Tibial artery (tissue), 4 donors: ENCODE measurements around the gene CGNL1.
A peak's percentile ranks its signal among the peaks of the same experiment; 100 is the strongest.

Experiments used
- DNase-seq, 2 donors: peaks; one replicate each; pipeline ENCODE4 v3.0.0-alpha.2; 2019
- H3K27ac ChIP-seq, 2 donors: fragments of 200-600 bp; sonication (generic) in 1 of 2; 1 replicate in 1 of 2; 2 replicates in 1 of 2; pipeline ENCODE4 v1.5.1; 2018 to 2019; ENCODE audit warnings: mild to moderate bottlenecking in 1 of 2
- H3K27me3 ChIP-seq, 2 donors: fragments of 200-600 bp; sonication (generic) in 1 of 2; one replicate each; pipeline versions ENCODE4 v1.5.1 to v1.6.0; 2016 to 2019
- H3K36me3 ChIP-seq, 3 donors: fragments of 200-600 bp; sonication (generic) in 2 of 3; one replicate each; pipeline ENCODE4 v1.5.1; 2016 to 2019; ENCODE audit warnings: mild to moderate bottlenecking in 2 of 3
- H3K4me1 ChIP-seq, 4 donors: fragments of 200-600 bp; sonication (generic) in 2 of 4; 1 replicate in 3 of 4; 2 replicates in 1 of 4; pipeline ENCODE4 v1.5.1; 2016 to 2019
- H3K4me3 ChIP-seq, 2 donors: fragments of 200-600 bp; sonication (generic) in 1 of 2; 1 replicate in 1 of 2; 2 replicates in 1 of 2; pipeline ENCODE4 v1.5.1; 2018 to 2019; ENCODE audit warnings: mild to moderate bottlenecking in 2 of 2
- H3K9me3 ChIP-seq, 3 donors: fragments of 200-600 bp; sonication (generic) in 1 of 3; one replicate each; pipeline ENCODE4 v1.5.1; 2016 to 2019
- CTCF ChIP-seq, 2 experiments: fragments of 200-600 bp in 1 of 2; fragments of 450-650 bp in 1 of 2; IDR thresholded peaks; one replicate each; pipeline ENCODE4 v1.5.1; 2017 to 2019; ENCODE audit warnings: antibody characterized with exemption in 2 of 2, mild to moderate bottlenecking in 1 of 2, moderate library complexity in 1 of 2
- intact Hi-C: fragments of 100-400 bp; cut with DNase I; formaldehyde crosslinking; loops from one replicate; pipeline ENCODE4 v1.15.0; 2023; ENCODE audit warnings: low total_unique reads

CGNL1 gene

GRCh38 chr15:57496594-57496945 lies 120.3 kb downstream of the CGNL1 start:
- H3K4me1 ChIP-seq: peaks cover 0 to 19% (median 6%) of the 10 kb centered on the region in 4 donors
- H3K27me3 ChIP-seq: no peaks in the 10 kb centered on the region
- H3K27ac ChIP-seq: no peak overlapping the region
- no peak for DNase-seq
- TF ChIP-seq CTCF (IDR thresholded peaks at IDR 0.05): no peak
- no peaks in the 10 kb centered on the region for H3K36me3 ChIP-seq
- H3K4me3 ChIP-seq: no peak overlapping the region
- intact Hi-C loops: no loop called here
- H3K9me3 ChIP-seq: no peaks in the 10 kb centered on the region

DNA sequence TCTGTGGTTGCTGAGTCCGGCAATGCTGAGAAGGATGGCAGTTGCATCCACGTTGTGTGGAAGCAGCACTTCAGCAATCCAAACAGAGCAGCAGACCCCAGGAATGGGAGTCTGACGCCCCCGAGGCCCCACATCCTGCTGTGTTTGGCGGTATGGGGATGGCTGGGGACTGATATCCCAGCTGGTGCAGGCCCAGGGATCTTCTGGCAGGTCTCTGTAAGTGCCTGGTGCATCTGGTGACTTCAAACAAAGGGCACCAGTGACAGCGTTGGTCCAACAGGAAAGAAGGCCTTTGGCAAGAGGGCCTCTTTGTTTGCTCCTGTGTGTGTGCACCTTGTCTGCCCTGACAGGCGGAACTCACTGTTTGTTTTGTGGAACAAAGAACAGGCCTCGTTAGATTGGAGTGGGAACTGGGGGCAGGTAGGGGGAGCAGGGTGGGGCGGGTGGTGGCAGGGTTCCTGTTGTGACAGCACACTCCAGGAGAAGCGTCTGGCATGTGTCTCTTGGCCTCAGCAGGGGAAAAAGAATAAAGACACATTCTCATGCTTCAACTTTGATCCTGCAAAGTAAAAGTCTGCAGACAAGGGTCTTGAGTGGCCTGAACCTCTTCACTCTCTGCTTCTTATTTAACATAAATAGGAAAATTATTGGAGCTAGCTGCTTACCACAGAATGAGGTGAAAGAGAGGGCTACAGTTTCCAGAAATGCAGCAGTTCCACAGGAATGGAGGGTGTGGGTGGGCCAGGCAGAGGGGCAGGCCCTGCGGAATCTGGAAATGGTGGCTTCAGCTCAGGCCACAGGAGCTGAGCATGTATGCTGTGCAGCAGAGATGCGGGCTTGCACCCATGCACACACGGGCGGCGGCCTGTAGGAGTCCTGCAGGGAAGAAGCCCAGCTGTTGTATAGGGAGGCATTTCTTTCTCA lies 120.9 kb downstream of the CGNL1 start:
- intact Hi-C loops: no loop called here
- no peaks in the 10 kb centered on the region for H3K36me3 ChIP-seq
- H3K27me3 ChIP-seq: no peaks in the 10 kb centered on the region
- H3K4me1 ChIP-seq: peaks cover 0 to 19% (median 6%) of the 10 kb centered on the region in 4 donors
- no peak overlapping the region for H3K27ac ChIP-seq
- no peak overlapping the region for H3K4me3 ChIP-seq
- TF ChIP-seq CTCF (IDR thresholded peaks at IDR 0.05): no peak
- H3K9me3 ChIP-seq: no peaks in the 10 kb centered on the region
- DNase-seq: no peak

- no peak for TF ChIP-seq CTCF (IDR thresholded peaks at IDR 0.05)
- Histone ChIP-seq H3K36me3 (no peaks in the 10 kb centered on the region), H3K9me3 (no peaks in the 10 kb centered on the region), H3K4me3 (no peak overlapping the region), H3K27ac (no peak overlapping the region), H3K27me3 (no peaks in the 10 kb centered on the region), H3K4me1 (peaks cover 0 to 25% (median 1%) of the 10 kb centered on the region in 4 donors)
- intact Hi-C loops: no loop called here
- no peak for DNase-seq
Observed at GRCh38 chr15:57500256-57500655, 124.0 kb downstream of the CGNL1 start.

- no peaks in the 10 kb centered on the region for H3K36me3 ChIP-seq
- peaks cover 0 to 31% (median 5%) of the 10 kb centered on the region in 4 donors for H3K4me1 ChIP-seq
- H3K27me3 ChIP-seq: no peaks in the 10 kb centered on the region
- peak overlapping the region in 1 of 2 donors; percentile 32 for H3K27ac ChIP-seq
- no peak for DNase-seq
- H3K9me3 ChIP-seq: no peaks in the 10 kb centered on the region
- TF ChIP-seq CTCF (IDR thresholded peaks at IDR 0.05): no peak
- intact Hi-C loops: no loop called here
- no peak overlapping the region for H3K4me3 ChIP-seq
Observed at GRCh38 chr15:57500979-57501576, 124.8 kb downstream of the CGNL1 start.

- TF ChIP-seq CTCF (IDR thresholded peaks at IDR 0.05): no peak
- no peaks in the 10 kb centered on the region for H3K36me3 ChIP-seq
- no peak overlapping the region for H3K27ac ChIP-seq
- H3K4me3 ChIP-seq: no peak overlapping the region
- intact Hi-C loops: no loop called here
- H3K9me3 ChIP-seq: no peaks in the 10 kb centered on the region
- no peak for DNase-seq
- H3K4me1 ChIP-seq: peaks cover 0 to 30% (median 12%) of the 10 kb centered on the region in 4 donors
- H3K27me3 ChIP-seq: no peaks in the 10 kb centered on the region
Observed at GRCh38 chr15:57502116-57502515, 125.8 kb downstream of the CGNL1 start.
